Nephron progenitor cell (in vitro differentiated cells): ENCODE data around the gene PEX13.

Experiments used
- DNase-seq: peaks from one replicate; pipeline ENCODE4 v3.0.0; 2021
- H3K27ac Mint-ChIP-seq: 2 replicates; pipeline ENCODE4 v1.8.0; 2021; ENCODE audit warnings: mild to moderate bottlenecking, moderate library complexity, mixed read lengths
- H3K27me3 Mint-ChIP-seq: 2 replicates; pipeline ENCODE4 v1.8.0; 2021; ENCODE audit warnings: mild to moderate bottlenecking, low read depth, mixed read lengths; ENCODE audit not compliant: poor library complexity
- H3K36me3 Mint-ChIP-seq: 2 replicates; pipeline ENCODE4 v1.8.0; 2021; ENCODE audit warnings: low read depth, mixed read lengths
- H3K4me1 Mint-ChIP-seq: 2 replicates; pipeline ENCODE4 v1.8.0; 2021; ENCODE audit warnings: mixed read lengths
- H3K4me3 Mint-ChIP-seq: 2 replicates; pipeline ENCODE4 v1.8.0; 2021; ENCODE audit warnings: mild to moderate bottlenecking, moderate library complexity, mixed read lengths
- H3K9me3 Mint-ChIP-seq: 2 replicates; pipeline ENCODE4 v1.8.0; 2021; ENCODE audit warnings: mild to moderate bottlenecking, moderate library complexity, mixed read lengths
- TF ChIP-seq, protein P1 (sequence below): fragments of 200-600 bp; sonication (generic); IDR thresholded peaks from 2 replicates; pipeline ENCODE4 v1.5.0; 2021; ENCODE audit warnings: antibody characterized with exemption

Gene PEX13

DNA sequence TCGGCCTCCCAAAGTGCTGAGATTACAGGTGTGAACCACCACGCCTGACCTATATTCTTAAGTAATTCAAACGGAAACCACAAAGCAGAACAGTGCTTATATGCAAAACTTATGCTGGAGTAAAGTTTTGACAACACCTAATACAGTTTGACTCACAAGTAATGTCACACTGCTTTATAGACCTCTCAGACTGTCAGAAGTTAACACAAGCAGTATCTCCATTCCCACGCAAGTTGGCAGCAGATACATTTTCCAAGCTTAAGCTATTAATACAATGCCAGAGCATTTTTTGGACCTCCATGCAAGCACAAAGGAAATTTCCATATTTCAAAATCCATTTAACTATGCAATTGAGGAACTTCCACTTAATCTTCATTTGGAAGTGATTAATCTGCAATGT, 27.1 kb downstream of the PEX13 start:
- peaks cover 78% of the 10 kb centered on the region for H3K36me3 Mint-ChIP-seq
- H3K4me1 Mint-ChIP-seq = no peaks in the 10 kb centered on the region
- no peak overlapping the region for H3K27ac Mint-ChIP-seq
- H3K4me3 Mint-ChIP-seq = no peak overlapping the region
- TF ChIP-seq, protein P1, sequence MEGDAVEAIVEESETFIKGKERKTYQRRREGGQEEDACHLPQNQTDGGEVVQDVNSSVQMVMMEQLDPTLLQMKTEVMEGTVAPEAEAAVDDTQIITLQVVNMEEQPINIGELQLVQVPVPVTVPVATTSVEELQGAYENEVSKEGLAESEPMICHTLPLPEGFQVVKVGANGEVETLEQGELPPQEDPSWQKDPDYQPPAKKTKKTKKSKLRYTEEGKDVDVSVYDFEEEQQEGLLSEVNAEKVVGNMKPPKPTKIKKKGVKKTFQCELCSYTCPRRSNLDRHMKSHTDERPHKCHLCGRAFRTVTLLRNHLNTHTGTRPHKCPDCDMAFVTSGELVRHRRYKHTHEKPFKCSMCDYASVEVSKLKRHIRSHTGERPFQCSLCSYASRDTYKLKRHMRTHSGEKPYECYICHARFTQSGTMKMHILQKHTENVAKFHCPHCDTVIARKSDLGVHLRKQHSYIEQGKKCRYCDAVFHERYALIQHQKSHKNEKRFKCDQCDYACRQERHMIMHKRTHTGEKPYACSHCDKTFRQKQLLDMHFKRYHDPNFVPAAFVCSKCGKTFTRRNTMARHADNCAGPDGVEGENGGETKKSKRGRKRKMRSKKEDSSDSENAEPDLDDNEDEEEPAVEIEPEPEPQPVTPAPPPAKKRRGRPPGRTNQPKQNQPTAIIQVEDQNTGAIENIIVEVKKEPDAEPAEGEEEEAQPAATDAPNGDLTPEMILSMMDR = no peak
- peaks cover 7% of the 10 kb centered on the region for H3K9me3 Mint-ChIP-seq
- no peaks in the 10 kb centered on the region for H3K27me3 Mint-ChIP-seq
- no peak for DNase-seq

DNA sequence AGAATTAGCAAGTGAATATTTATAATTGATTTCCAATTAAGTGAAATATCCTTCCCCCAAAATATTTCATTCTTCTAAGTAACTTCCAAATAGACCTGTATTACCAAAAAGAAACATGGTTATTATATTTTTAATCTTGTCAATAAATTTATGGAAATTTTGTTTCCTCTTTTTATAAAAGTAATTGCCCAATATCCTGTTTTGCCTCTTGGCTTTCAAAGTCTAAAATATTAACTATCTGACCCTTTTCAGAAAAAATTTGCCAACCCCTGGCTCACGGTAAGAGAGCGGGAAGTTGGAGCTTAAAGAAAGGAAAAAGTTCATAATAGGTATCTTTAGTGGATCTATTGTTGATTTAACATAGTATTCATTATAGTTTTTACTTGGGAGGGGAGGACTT, 27.7 kb downstream of the PEX13 start:
- no peak overlapping the region for H3K4me3 Mint-ChIP-seq
- H3K4me1 Mint-ChIP-seq = no peaks in the 10 kb centered on the region
- H3K9me3 Mint-ChIP-seq = peaks cover 3% of the 10 kb centered on the region
- no peak overlapping the region for H3K27ac Mint-ChIP-seq
- H3K27me3 Mint-ChIP-seq = no peaks in the 10 kb centered on the region
- TF ChIP-seq, protein P1 = no peak
- H3K36me3 Mint-ChIP-seq = peaks cover 72% of the 10 kb centered on the region
- no peak for DNase-seq

DNA sequence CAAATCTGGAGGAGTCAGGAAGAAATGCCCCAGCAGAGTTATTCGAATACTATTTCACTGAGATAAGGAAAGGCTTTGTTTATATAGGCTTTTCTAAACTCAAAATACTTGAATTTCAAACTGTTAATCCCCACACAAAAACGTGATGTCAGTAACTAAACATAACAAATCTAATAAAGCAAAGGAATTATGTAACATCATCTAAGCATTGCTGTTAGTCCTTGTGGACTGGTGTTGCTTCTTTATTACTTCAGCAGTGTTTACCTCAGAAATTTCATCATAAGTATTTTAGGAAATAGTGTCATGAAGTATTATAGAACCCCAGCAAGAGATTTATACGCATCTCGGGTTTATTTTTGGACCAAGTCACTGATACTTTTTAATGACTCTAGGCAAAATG, 28.5 kb downstream of the PEX13 start:
- H3K9me3 Mint-ChIP-seq = no peaks in the 10 kb centered on the region
- no peaks in the 10 kb centered on the region for H3K4me1 Mint-ChIP-seq
- TF ChIP-seq, protein P1 = no peak

DNA sequence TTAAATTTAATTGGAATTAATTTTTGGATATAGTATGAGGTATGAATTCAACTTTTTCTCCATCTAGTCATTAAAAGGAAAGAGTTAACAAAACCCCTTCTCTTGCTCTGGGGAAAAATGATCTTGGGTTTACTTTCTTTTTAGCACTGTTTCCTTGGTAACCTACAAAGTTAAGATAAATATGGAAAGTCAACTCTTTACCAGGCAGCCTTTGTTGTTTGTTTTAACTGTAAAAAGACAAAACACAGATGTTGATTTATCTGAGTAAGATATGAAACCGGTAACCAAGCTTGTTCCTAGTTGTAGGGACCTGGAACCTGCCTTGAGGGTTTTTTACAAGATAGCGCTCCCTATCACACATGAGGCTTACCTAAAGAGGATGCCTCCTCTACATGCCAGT, 38.0 kb downstream of the PEX13 start:
- Mint-ChIP-seq H3K4me3 (no peak overlapping the region), H3K9me3 (no peaks in the 10 kb centered on the region), H3K27ac (peak overlapping the region; percentile 39), H3K27me3 (no peaks in the 10 kb centered on the region), H3K4me1 (no peaks in the 10 kb centered on the region), H3K36me3 (peaks cover 49% of the 10 kb centered on the region)
- TF ChIP-seq, protein P1 = no peak
- DNase-seq = no peak

More for the DNA sequence above, 28.5 kb downstream of the PEX13 start:
- H3K27ac Mint-ChIP-seq = no peak overlapping the region
- no peak overlapping the region for H3K4me3 Mint-ChIP-seq
- peaks cover 70% of the 10 kb centered on the region for H3K36me3 Mint-ChIP-seq
- no peaks in the 10 kb centered on the region for H3K27me3 Mint-ChIP-seq
- DNase-seq = no peak

DNA sequence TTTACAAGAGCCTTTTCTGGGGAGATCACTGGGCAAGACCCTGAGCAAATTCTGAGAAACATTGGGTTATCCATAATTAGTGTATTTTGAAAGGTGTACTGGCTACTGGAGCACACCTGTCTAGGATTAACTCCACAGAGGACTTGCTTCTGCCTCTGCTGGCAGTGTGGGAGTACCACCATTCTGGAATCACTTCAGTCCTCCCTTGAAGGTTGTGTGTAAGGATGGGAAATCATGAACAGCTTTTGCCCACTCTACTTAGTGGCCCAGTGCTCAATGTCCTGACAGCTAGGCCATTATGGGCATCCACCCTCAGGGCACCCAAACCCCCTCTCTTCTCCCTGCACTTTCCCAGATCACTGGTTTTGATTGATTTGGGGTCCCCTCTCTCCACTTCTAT, 40.0 kb downstream of the PEX13 start:
- H3K4me3 Mint-ChIP-seq = no peak overlapping the region
- H3K36me3 Mint-ChIP-seq = peaks cover 45% of the 10 kb centered on the region
- no peak for DNase-seq
- TF ChIP-seq, protein P1 = no peak
- no peak overlapping the region for H3K27ac Mint-ChIP-seq
- H3K9me3 Mint-ChIP-seq = no peaks in the 10 kb centered on the region
- no peaks in the 10 kb centered on the region for H3K4me1 Mint-ChIP-seq
- H3K27me3 Mint-ChIP-seq = no peaks in the 10 kb centered on the region

DNA sequence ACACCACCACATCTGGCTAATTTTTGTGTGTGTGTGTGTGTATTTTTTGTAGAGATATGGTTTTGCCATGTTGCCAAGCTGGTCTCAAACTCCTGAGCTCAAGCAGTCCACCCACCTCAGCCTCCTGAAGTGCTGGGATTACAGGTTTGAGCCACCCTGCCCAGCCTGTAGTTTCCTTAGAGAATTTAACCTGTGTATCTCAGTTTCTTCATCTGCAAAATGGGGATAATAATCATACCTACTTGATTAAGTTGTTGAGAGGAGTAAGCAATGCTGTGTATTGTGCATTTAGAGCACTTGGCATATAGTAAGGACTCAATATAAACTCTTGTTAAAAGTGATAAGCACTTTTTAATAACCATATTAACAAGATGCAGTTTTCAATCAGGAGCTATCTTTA, 41.9 kb downstream of the PEX13 start:
- Mint-ChIP-seq H3K27ac (no peak overlapping the region), H3K4me1 (no peaks in the 10 kb centered on the region), H3K9me3 (no peaks in the 10 kb centered on the region), H3K36me3 (peaks cover 34% of the 10 kb centered on the region), H3K27me3 (no peaks in the 10 kb centered on the region), H3K4me3 (no peak overlapping the region)
- no peak for DNase-seq
- TF ChIP-seq, protein P1 = no peak
